ENCODE measurements around the gene KIF16B. TPM values are rescaled to one million over a fixed set of nuclear protein-coding genes. Genes with fewer than 3 reads are reported as not detected.

Gene KIF16B
- total and polyA plus RNA-seq, 9 of the 15 experiments (the other 6 are each of a cell fraction or from before 2014, with no cell fraction given): 1.00 to 10.6 (median 8.5) TPM

DNA sequence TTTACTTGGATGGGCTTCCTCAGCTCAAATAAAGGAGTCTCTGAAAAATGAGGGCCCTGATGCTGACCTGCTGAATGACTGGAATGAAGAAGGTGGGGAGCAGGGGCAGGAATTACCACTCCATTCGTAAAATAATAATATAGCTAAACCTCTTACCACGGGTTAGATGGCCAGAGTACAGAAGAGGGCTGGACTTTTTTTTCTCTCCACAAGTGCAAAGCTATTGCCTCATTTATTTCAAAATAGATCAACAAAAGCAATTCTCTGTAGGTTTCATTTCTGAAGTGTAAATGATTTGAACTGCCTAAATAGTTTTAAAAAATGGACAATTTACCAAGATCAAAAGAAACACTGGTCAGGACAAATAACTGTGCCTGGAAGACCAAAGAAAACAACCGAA, 256.7 kb downstream of the KIF16B start:
- POLR2A ChIA-PET: no interaction called here
- Histone ChIP-seq H3K27me3 (ENCODE audit: control insufficient read depth in 2 of 2, insufficient read depth in 2 of 2, low read length in 2 of 2) (no peaks in the 10 kb centered on the region), H3K27ac (ENCODE audit: extremely low read depth, low read depth, low read length) (no peak overlapping the region), H3K9me3 (replicated peaks; ENCODE audit: control insufficient read depth, insufficient read depth, low read depth, low read length) (no peaks in the 10 kb centered on the region), H2AFZ (ENCODE audit: low read depth, low read length) (no peak overlapping the region), H3K9ac (ENCODE audit: insufficient read depth in 1 of 2, low read depth in 2 of 2, low read length in 2 of 2) (no peak overlapping the region), H3K4me1 (replicated peaks in 1 of 2; ENCODE audit: control insufficient read depth in 2 of 2, insufficient read depth in 2 of 2, low read length in 2 of 2) (no peaks in the 10 kb centered on the region), H3K9me1 (ENCODE audit: control insufficient read depth, insufficient read depth, low read length) (no peaks in the 10 kb centered on the region), H3K36me3 (ENCODE audit: control insufficient read depth, insufficient read depth, low read length) (no peaks in the 10 kb centered on the region), H3K4me2 (ENCODE audit: insufficient read depth, low read length) (no peak overlapping the region), H4K20me1 (replicated peaks; ENCODE audit: control insufficient read depth, insufficient read depth, low read length) (no peaks in the 10 kb centered on the region), H3K4me3 (no peak overlapping the region), H3K79me2 (ENCODE audit: control insufficient read depth, insufficient read depth, low read length) (no peaks in the 10 kb centered on the region)
- in situ Hi-C loops (cut with MboI): no loop called here
- WGBS (ENCODE audit: insufficient coverage, low coverage, missing lambda C conversion rate): 23% methylated on average over 3 of the region's 3 CpGs
- BruUV-seq (replicated peaks): no TSS peak
- ATAC-seq (no peak), FAIRE-seq (no peak), DNase-seq (ENCODE audit: extremely low read depth in 1 of 4, low spot score in 3 of 4) (no peak)
- intact Hi-C loops (cut with micrococcal nuclease): no loop called here
- TF ChIP-seq STAG1 (CRISPR knock-in tag; IDR thresholded peaks at IDR 0.05; ENCODE audit: borderline replicate concordance) (no peak), ZNF143 (CRISPR knock-in tag; IDR thresholded peaks at IDR 0.05) (no peak), JUND (IDR thresholded peaks at IDR 0.05; ENCODE audit: borderline replicate concordance, low read depth, low read length) (no peak), JUND (tag; IDR thresholded peaks at IDR 0.05; ENCODE audit: borderline replicate concordance, low read depth, low read length) (no peak), ELF1 (tag; IDR thresholded peaks at IDR 0.05) (no peak)
- TF ChIP-seq, protein P1, sequence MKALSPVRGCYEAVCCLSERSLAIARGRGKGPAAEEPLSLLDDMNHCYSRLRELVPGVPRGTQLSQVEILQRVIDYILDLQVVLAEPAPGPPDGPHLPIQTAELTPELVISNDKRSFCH (CRISPR knock-in tag; IDR thresholded peaks at IDR 0.05): no peak
- TF ChIP-seq, protein P1 (tag; IDR thresholded peaks at IDR 0.05): no peak
- CTCF ChIA-PET (ENCODE audit: low intra/inter-chr PET ratio): no interaction called here
